AG04449 (cell line): Measurements from ENCODE around the gene CSNK1G1.
"Not testable (repeated sequence)": the region's sequence is repeated elsewhere in the genome, so short reads cannot be mapped to it uniquely, and the experiment has no call there.

Experiments used
- CTCF ChIA-PET: fragments of 350-600 bp; formaldehyde crosslinking; extraction: SDS; loops from one replicate; lab custom pipeline; 2021; ENCODE audit warnings: antibody characterized with exemption; lab: Yijun Ruan, JAX
- POLR2A ChIA-PET: fragments of 400-600, 350-600 bp; formaldehyde crosslinking; extraction: SDS; loops from one replicate; lab custom pipeline; 2020; ENCODE audit warnings: antibody characterized with exemption, inconsistent platforms; lab: Yijun Ruan, JAX
- DNase-seq: peaks from one replicate; pipeline ENCODE4 v3.0.0-alpha.2; 2010; ENCODE audit warnings: low read depth, low spot score
- H3K4me3 ChIP-seq: 2 replicates; pipeline ENCODE4 v1.5.1; 2011; ENCODE audit warnings: low read depth, mild to moderate bottlenecking, control low read depth, low read length
- CTCF ChIP-seq: IDR thresholded peaks from one replicate; pipeline ENCODE4 v1.5.1; 2011; ENCODE audit warnings: mild to moderate bottlenecking, moderate library complexity, low read length, control low read depth, inconsistent platforms; ENCODE audit not compliant: insufficient read depth; ENCODE audit errors: missing control alignments

Gene CSNK1G1

GRCh38 chr15:64343222-64343621, 12.8 kb downstream of the CSNK1G1 start:
- no peak for DNase-seq
- CTCF ChIA-PET = no interaction called here
- POLR2A ChIA-PET = no interaction called here
- H3K4me3 ChIP-seq = no peak overlapping the region
- no peak for TF ChIP-seq CTCF

GRCh38 chr15:64341961-64342360, 14.0 kb downstream of the CSNK1G1 start:
- no peak for DNase-seq
- H3K4me3 ChIP-seq = no peak overlapping the region
- POLR2A ChIA-PET = no interaction called here
- CTCF ChIA-PET = interaction anchor here (0.9 kb wide), 1 partner anchor 79 kb away, joined by 3 read pairs; no protein-coding TSS in a partner anchor
- TF ChIP-seq CTCF = no peak

GRCh38 chr15:64340355-64340754, 15.6 kb downstream of the CSNK1G1 start:
- ChIA-PET CTCF (interaction anchor here (1.6 kb wide), 1 partner anchor 18 kb away, joined by 5 read pairs; no protein-coding TSS in a partner anchor), POLR2A (interaction anchor here (0.6 kb wide), 1 partner anchor 12 kb away, joined by 3 read pairs; no protein-coding TSS in a partner anchor)
- TF ChIP-seq CTCF = no peak
- no peak overlapping the region for H3K4me3 ChIP-seq
- no peak for DNase-seq

GRCh38 chr15:64337761-64338160, 18.2 kb downstream of the CSNK1G1 start:
- no peak for TF ChIP-seq CTCF
- H3K4me3 ChIP-seq = no peak overlapping the region
- DNase-seq = no peak
- POLR2A ChIA-PET = no interaction called here
- CTCF ChIA-PET = no interaction called here

- TF ChIP-seq CTCF = no peak
- ChIA-PET POLR2A (no interaction called here), CTCF (interaction anchor here (1.9 kb wide), 1 partner anchor 11 kb away, joined by 5 read pairs; no protein-coding TSS in a partner anchor)
- DNase-seq = no peak
- no peak overlapping the region for H3K4me3 ChIP-seq
Observed at GRCh38 chr15:64333986-64334929, 21.7 kb downstream of the CSNK1G1 start.

GRCh38 chr15:64333516-64333915, 22.5 kb downstream of the CSNK1G1 start:
- DNase-seq = no peak
- CTCF ChIA-PET = interaction anchor here (1.9 kb wide), 1 partner anchor 11 kb away, joined by 5 read pairs; no protein-coding TSS in a partner anchor
- no peak for TF ChIP-seq CTCF
- H3K4me3 ChIP-seq = no peak overlapping the region
- POLR2A ChIA-PET = no interaction called here

GRCh38 chr15:64331668-64332067, 24.3 kb downstream of the CSNK1G1 start:
- CTCF ChIA-PET, H3K4me3 ChIP-seq: not testable (repeated sequence)

GRCh38 chr15:64326975-64327374, 29.0 kb downstream of the CSNK1G1 start:
- POLR2A ChIA-PET, CTCF ChIA-PET, H3K4me3 ChIP-seq, DNase-seq: not testable (repeated sequence)

More at GRCh38 chr15:64331668-64332067, 24.3 kb downstream of the CSNK1G1 start:
- POLR2A ChIA-PET, DNase-seq: not testable (repeated sequence)

- POLR2A ChIA-PET, CTCF ChIA-PET: not testable (repeated sequence)
Observed at GRCh38 chr15:64326458-64326857, 29.5 kb downstream of the CSNK1G1 start.

More at GRCh38 chr15:64326458-64326857, 29.5 kb downstream of the CSNK1G1 start:
- not testable (repeated sequence) for DNase-seq, H3K4me3 ChIP-seq
